Hepatic stellate cell (primary cell): Measurements from ENCODE around the gene MYBBP1A.

ENCODE experiments used
- DNase-seq: peaks from one replicate; pipeline ENCODE4 v3.0.0; 2011; ENCODE audit warnings: low spot score

Gene MYBBP1A

GRCh38 chr17:4536259-4536741 is 18.9 kb downstream of the MYBBP1A start:
- no peak for DNase-seq

GRCh38 chr17:4535667-4536258 is 19.4 kb downstream of the MYBBP1A start:
- DNase-seq, result no peak

- no peak for DNase-seq
Observed at GRCh38 chr17:4534928-4535666, 20.1 kb downstream of the MYBBP1A start.

GRCh38 chr17:4534515-4534914 is 20.7 kb downstream of the MYBBP1A start:
- no peak for DNase-seq

GRCh38 chr17:4533523-4534504 is 21.4 kb downstream of the MYBBP1A start:
- DNase-seq, result no peak

GRCh38 chr17:4532860-4533522 is 22.2 kb downstream of the MYBBP1A start:
- DNase-seq, result no peak

GRCh38 chr17:4531988-4532736 is 23.0 kb downstream of the MYBBP1A start:
- no peak for DNase-seq

GRCh38 chr17:4530799-4531730 is 24.1 kb downstream of the MYBBP1A start:
- DNase-seq, result no peak

- no peak for DNase-seq
Observed at GRCh38 chr17:4529533-4530152, 25.5 kb downstream of the MYBBP1A start.

GRCh38 chr17:4527566-4528125 is 27.5 kb downstream of the MYBBP1A start:
- no peak for DNase-seq

- no peak for DNase-seq
Observed at GRCh38 chr17:4527134-4527533, 28.1 kb downstream of the MYBBP1A start.

GRCh38 chr17:4525691-4526397 is 29.3 kb downstream of the MYBBP1A start:
- no peak for DNase-seq

- no peak for DNase-seq
Observed at GRCh38 chr17:4523946-4524345, 31.2 kb downstream of the MYBBP1A start.

GRCh38 chr17:4522661-4523060 is 32.5 kb downstream of the MYBBP1A start:
- no peak for DNase-seq

GRCh38 chr17:4520894-4521600 is 34.1 kb downstream of the MYBBP1A start:
- DNase-seq, result no peak

GRCh38 chr17:4520060-4520893 is 34.9 kb downstream of the MYBBP1A start:
- no peak for DNase-seq

GRCh38 chr17:4519361-4519788 is 35.8 kb downstream of the MYBBP1A start:
- no peak for DNase-seq
